HG03575 (cell line): ENCODE measurements around the gene NUDT13.
"Not testable (repeated sequence)": the region's sequence is repeated elsewhere in the genome, so short reads cannot be mapped to it uniquely, and the experiment has no call there.

Experiments
- ATAC-seq: cut with Tn5 transposase; IDR thresholded peaks from one replicate; pipeline ENCODE4 v1.9.1; 2021; ENCODE audit not compliant: unreplicated experiment, insufficient number of reproducible peaks, low FRiP score; ENCODE audit errors: extremely low read depth

The NUDT13 gene

DNA sequence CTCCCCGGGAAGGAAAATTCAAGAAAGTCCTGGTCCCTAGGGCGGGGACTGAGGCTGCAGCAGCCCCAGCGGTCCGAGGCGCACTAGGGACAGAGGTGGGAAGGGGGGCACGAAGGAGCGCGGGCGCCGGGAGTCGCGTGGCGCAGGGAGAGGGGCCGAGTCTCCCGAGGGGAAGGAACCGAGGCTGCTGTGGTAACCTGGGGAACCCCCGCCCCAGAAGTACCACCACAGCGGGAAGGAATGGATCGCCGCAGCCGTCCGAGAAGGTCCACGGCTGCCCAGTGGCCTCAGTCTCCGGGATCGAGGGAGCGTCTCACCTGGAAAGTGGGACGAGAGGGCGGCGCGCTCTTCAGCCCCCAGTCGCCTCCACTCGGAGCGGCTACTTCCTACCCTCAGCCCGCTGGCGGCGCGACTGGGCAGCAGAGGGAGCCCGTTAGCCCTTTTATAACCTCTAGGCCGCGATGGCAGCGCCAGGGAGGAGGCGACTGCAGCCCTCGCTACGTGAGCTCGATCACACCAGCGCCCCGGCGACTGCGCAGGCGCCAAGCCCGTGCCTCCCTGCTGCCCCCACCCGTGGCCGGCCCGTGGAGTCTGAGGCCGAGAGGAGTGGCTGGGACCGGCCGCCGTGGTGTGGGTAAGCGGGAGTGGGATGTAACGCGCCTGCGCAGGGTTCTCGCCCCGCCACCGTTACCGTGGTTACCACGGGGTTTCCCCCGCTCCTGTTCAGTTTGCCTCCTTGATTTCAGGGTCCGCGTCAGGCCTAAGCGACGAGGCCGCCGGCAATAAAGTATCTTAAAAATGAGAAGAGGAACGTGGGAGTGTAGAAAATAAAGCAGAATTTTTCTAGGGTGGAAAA lies 13.6 kb upstream of the NUDT13 start, which contains the start of gene P4HA1:
P4HA1 (minus strand) TSS at position 418 of the 856 bp plus-strand sequence. CDS start 21,983 bp downstream, outside the sequence.
- peak; percentile 37 for ATAC-seq

GRCh38 chr10:73097305-73097670 lies 13.0 kb upstream of the NUDT13 start:
- no peak for ATAC-seq

GRCh38 chr10:73099141-73099540 lies 11.1 kb upstream of the NUDT13 start:
- ATAC-seq, result no peak

DNA sequence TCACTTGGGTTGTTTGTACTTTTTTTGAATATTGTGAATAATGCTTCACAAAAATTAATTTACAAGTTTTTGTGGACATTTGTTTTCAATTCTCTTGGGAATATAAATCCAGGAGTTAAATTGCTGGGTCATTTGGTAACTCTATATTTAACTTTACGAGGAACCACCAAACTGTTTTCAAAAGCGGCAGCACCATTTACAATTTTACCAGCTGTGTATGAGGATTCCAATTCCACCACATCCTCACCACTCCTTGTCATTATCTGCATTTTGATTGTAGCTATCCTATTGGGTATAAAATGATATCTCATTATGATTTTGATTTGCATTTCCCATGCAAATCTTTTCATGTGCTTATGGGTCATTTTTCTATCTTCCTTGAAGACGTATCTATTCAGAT lies 4.0 kb upstream of the NUDT13 start:
- no peak for ATAC-seq

- not testable (repeated sequence) for ATAC-seq
Observed at GRCh38 chr10:73109248-73109652, 1.0 kb upstream of the NUDT13 start.

DNA sequence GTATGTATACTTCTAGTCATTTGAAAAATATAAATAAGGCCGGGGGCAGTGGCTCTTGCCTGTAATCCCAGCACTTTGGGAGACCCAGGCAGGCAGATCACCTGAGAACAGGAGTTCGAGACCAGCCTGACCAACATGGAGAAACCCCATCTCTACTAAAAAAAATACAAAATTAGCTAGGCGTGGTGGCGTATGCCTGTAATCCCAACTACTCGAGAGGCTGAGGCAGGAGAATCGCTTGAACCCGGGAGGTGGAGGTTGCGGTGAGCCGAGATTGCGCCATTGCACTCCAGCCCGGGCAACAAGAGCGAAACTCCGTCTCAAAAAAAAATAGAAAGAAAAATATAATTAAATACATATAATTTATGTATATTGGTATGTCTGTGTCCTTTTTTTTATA lies 1.8 kb downstream of the NUDT13 start:
- not testable (repeated sequence) for ATAC-seq

- ATAC-seq, result no peak
Observed at GRCh38 chr10:73113551-73113950, 3.3 kb downstream of the NUDT13 start.

- no peak for ATAC-seq
Observed at GRCh38 chr10:73116017-73116416, 5.8 kb downstream of the NUDT13 start.

DNA sequence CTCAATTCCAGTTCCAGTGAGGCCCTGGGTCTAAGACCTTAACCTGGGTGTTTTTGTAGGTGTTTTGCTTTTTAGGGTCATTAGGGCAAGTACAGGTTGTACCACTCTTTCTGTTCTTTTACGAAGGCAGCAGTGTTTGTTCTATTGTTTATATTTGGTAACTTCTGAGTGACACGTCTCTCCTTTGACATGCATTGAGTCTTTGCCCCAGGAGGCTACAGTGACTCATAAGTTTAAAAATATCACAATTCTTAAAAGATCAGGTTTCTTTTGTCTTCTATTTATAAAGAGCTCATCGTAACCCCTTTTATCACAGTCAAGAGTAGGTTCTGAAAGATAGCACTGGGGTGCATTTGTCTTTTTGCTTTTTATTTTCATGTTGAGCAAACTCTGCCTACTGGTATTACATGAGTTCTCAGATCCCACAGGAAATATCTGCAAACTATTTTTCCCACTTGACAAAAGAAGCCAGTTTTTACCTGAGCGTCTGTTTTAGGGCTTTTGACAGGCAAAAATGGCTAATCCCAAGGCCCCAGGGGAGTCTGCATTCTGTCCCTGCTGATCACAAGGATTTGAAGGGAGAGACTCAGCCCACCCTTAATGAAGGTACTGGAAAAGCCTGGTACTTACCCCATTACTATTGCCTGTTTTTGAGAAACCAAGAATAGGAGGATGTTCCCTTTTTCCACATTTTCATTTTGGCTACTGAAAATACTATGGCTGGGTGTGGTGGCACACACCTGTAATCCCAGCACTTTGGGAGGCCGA lies 7.9 kb downstream of the NUDT13 start:
- peak; percentile 65 for ATAC-seq

DNA sequence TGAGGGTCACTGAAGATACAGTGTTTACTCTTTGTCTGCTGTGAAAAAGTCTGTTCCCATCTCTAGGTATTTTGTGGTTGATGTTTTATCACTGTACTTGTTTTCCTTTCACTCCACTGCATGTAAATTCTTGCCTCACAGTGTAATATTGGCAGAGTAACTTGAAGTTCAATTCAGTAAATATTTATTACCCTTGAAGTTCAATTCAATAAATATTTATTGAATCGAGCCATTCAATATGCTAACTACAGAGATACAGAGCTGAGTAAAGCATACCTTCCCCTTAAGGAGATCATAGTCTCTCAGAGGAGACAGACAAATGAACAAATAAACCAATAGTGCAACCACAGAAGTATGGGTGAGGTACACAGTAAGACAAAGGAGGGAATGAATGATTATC lies 9.2 kb downstream of the NUDT13 start:
- ATAC-seq, result no peak

DNA sequence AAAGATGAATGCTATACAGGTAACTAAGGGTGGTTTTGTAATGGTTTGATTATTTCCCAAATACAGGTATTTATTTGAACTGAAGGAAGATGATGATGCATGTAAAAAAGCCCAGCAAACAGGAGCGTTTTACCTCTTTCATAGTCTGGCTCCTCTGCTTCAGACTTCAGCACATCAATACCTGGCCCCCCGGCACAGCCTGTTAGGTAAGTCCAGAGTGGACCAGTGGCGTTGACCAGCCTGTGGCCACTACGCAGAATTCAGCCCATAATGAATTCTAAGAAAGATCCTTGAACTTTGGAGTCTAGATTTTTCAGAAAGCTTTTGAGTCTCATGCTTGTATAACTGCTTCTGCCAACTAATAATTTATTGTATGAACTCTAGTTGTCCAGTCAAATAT lies 9.7 kb downstream of the NUDT13 start:
- no peak for ATAC-seq

GRCh38 chr10:73126343-73126742 lies 16.1 kb downstream of the NUDT13 start:
- ATAC-seq, result no peak

DNA sequence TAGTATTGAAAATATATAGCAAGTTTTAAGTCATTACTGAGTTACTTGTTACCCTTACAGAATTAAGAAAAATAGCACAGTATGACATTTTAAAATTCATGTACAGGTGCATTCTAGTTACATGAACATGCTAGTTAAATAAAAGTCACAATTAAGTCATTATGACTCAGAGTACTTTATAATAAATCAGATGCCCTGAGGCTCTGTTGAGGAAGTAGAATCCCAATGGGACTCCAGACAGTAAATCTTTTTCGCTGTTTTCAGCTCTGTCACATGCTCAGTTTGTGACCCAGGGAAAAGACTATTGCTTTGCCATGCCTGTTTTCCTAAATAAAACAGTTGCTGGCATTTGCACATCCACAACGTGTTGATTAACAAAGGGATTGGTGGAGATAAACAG lies 21.0 kb downstream of the NUDT13 start:
- no peak for ATAC-seq

GRCh38 chr10:73131913-73132686 lies 21.8 kb downstream of the NUDT13 start:
- ATAC-seq, result no peak

DNA sequence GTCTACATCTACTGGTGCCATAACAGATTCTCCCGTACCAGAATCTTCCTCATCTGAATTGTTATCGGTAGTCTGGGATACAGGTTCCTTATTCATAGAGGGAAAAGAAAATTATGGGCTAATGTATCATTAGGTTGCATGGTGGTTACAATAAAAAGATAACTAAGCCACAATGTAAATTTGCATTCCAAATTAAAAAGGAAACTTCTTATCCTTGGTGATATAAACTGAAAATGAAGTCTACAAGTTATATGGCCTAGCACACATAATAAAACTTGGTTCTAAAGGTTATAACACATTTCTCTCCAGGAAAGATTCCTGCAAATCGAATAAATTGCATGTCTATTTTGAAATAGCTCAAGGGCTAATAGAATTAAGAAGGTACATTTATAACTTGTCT lies 24.5 kb downstream of the NUDT13 start:
- no peak for ATAC-seq

DNA sequence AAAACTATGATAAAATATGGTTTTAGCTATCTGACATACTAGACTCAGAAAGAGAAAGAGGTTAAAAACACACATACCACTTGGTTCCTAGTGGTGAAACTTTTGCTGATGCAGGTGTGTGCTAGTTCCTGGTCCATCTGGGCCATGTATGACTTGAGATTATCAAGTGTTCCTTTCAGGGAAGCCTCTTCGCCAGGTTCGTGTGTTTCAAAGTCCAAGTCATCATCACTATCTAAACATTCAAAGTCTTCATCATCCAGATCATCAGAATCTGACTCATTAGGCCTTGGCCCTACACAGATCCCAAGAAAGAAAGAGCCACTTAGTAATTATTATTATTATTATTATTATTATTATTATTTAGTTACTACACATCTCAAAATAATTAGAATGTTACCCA lies 26.4 kb downstream of the NUDT13 start:
- ATAC-seq, result no peak

DNA sequence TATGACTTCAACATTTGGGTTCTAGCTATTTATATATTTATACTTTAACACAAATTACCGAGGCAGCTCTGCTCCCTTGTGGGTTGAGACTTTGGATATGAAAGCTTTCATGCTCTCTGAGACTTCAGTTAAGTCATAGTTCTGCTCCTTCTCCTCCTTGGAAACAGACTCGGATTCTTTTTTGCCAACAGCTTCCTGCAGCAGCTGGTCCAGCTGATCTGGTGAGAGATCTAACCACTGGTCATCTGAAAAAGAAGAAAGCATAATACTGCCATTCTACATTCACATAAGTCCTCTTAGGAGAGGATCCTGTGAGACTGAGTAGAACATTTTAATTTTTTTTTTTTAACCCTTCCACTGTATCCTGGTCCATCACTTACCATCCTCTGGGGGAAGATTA lies 29.0 kb downstream of the NUDT13 start:
- ATAC-seq, result no peak

- ATAC-seq, result no peak
Observed at GRCh38 chr10:73141603-73142002, 31.3 kb downstream of the NUDT13 start.

- ATAC-seq, result not testable (repeated sequence)
Observed at GRCh38 chr10:73150633-73151413, 40.6 kb downstream of the NUDT13 start.
